ENCODE results near the gene RPTOR.

The RPTOR gene

GRCh38 chr17:80585890-80586845, 41.5 kb downstream of the RPTOR start:
- Mint-ChIP-seq H3K27ac (peak overlapping the region; percentile 19), H3K4me1 (peaks cover 50% of the 10 kb centered on the region), H3K4me3 (no peak overlapping the region), H3K36me3 (peaks cover 8% of the 10 kb centered on the region), H3K9me3 (no peaks in the 10 kb centered on the region)
- ATAC-seq (no peak), DNase-seq (ENCODE audit: low spot score in 2 of 2) (no peak)

- ATAC-seq (no peak), DNase-seq (ENCODE audit: low spot score in 2 of 2) (no peak)
- no peaks in the 10 kb centered on the region for H3K9me3 Mint-ChIP-seq
- peak overlapping the region; percentile 19 for H3K27ac Mint-ChIP-seq
- no peak overlapping the region for H3K4me3 Mint-ChIP-seq
- H3K4me1 Mint-ChIP-seq, result peaks cover 55% of the 10 kb centered on the region
- peaks cover 5% of the 10 kb centered on the region for H3K36me3 Mint-ChIP-seq
Measured at GRCh38 chr17:80586846-80587228, 42.2 kb downstream of the RPTOR start.

- H3K9me3 Mint-ChIP-seq, result no peaks in the 10 kb centered on the region
- no peaks in the 10 kb centered on the region for H3K36me3 Mint-ChIP-seq
- DNase-seq (ENCODE audit: low spot score in 2 of 2) (no peak), ATAC-seq (no peak)
- H3K4me3 Mint-ChIP-seq, result no peak overlapping the region
- no peak overlapping the region for H3K27ac Mint-ChIP-seq
- H3K4me1 Mint-ChIP-seq, result peaks cover 50% of the 10 kb centered on the region
Measured at GRCh38 chr17:80588702-80589383, 44.2 kb downstream of the RPTOR start.

- Mint-ChIP-seq H3K9me3 (no peaks in the 10 kb centered on the region), H3K4me1 (peaks cover 46% of the 10 kb centered on the region), H3K36me3 (no peaks in the 10 kb centered on the region), H3K4me3 (no peak overlapping the region), H3K27ac (peak overlapping the region; percentile 49)
- DNase-seq (ENCODE audit: low spot score in 2 of 2) (no peak), ATAC-seq (no peak)
Measured at GRCh38 chr17:80591788-80592187, 47.1 kb downstream of the RPTOR start.

DNA sequence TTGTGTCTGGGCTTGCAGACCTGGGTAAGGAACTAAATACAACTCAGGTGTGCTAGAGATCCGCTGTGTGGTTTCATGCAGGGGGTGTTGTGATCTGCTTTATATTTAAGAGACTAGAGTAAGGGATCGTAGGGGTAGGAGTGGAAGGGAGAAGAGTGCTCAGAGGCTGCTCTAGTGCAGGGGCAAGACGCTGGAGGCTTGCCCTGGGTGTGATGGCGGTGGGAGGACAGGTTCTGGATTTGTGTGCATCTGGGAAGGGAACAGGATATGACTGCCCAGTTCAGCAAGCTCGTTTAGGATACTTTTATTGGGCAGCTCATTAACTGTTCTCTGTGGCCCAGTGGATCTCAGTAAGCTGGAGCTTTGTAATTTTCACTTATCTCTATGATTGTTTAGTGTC, 47.6 kb downstream of the RPTOR start:
- Mint-ChIP-seq H3K9me3 (no peaks in the 10 kb centered on the region), H3K4me1 (peaks cover 48% of the 10 kb centered on the region), H3K4me3 (no peak overlapping the region), H3K36me3 (no peaks in the 10 kb centered on the region), H3K27ac (no peak overlapping the region)
- ATAC-seq (no peak), DNase-seq (ENCODE audit: low spot score in 2 of 2) (no peak)

GRCh38 chr17:80593181-80593580, 48.5 kb downstream of the RPTOR start:
- Mint-ChIP-seq H3K4me1 (peaks cover 57% of the 10 kb centered on the region), H3K27ac (no peak overlapping the region), H3K36me3 (no peaks in the 10 kb centered on the region), H3K4me3 (no peak overlapping the region), H3K9me3 (no peaks in the 10 kb centered on the region)
- ATAC-seq (no peak), DNase-seq (ENCODE audit: low spot score in 2 of 2) (no peak)

GRCh38 chr17:80594431-80595269, 50.0 kb downstream of the RPTOR start:
- DNase-seq (ENCODE audit: low spot score in 2 of 2) (no peak), ATAC-seq (no peak)
- Mint-ChIP-seq H3K4me3 (no peak overlapping the region), H3K27ac (peak overlapping the region; percentile 9), H3K4me1 (peaks cover 72% of the 10 kb centered on the region), H3K9me3 (no peaks in the 10 kb centered on the region), H3K36me3 (no peaks in the 10 kb centered on the region)

- no peak overlapping the region for H3K4me3 Mint-ChIP-seq
- peaks cover 5% of the 10 kb centered on the region for H3K36me3 Mint-ChIP-seq
- peaks cover 58% of the 10 kb centered on the region for H3K4me1 Mint-ChIP-seq
- DNase-seq (ENCODE audit: low spot score in 2 of 2), result no peak
- no peak overlapping the region for H3K27ac Mint-ChIP-seq
- peak; percentile 98 for ATAC-seq
- no peaks in the 10 kb centered on the region for H3K9me3 Mint-ChIP-seq
Measured at GRCh38 chr17:80596760-80597608, 52.3 kb downstream of the RPTOR start.

DNA sequence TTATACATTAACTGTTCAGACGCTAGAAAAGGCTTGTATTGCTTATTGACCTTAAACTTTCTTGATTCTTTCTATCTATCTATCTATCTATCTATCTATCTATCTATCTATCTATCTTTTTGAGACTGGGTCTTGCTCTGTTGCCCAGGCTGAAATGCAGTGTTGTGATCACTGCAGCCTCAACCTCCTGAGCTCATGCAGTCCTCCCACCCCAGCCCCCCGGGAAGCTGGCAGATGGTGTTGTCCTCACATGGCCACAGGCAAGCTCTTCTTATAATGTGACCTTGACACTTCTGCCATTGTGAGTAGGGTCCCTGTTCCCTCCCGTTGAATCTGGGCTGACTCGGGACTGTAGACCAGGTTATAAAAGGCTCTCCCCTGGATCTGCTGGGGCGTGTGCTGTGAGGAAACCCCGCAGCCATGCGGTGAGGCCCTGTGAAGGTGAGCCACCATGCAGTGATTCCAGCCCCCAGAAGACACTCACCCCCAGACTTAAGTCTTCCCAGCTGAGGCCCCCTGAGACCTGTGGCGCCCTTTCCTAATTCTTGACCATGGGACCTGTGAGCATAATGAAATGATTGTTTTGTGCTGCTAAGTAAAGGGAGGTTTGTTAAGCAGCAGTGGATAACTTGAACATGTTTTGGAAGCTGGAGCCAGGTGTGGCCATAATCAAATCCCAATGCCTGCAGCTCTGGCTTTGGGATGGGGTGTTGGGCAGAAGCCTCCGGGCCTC, 54.3 kb downstream of the RPTOR start:
- Mint-ChIP-seq H3K27ac (peak overlapping the region; percentile 79), H3K9me3 (no peaks in the 10 kb centered on the region), H3K4me1 (peaks cover 66% of the 10 kb centered on the region), H3K36me3 (peaks cover 5% of the 10 kb centered on the region), H3K4me3 (no peak overlapping the region)
- ATAC-seq (no peak), DNase-seq (ENCODE audit: low spot score in 2 of 2) (no peak)

DNA sequence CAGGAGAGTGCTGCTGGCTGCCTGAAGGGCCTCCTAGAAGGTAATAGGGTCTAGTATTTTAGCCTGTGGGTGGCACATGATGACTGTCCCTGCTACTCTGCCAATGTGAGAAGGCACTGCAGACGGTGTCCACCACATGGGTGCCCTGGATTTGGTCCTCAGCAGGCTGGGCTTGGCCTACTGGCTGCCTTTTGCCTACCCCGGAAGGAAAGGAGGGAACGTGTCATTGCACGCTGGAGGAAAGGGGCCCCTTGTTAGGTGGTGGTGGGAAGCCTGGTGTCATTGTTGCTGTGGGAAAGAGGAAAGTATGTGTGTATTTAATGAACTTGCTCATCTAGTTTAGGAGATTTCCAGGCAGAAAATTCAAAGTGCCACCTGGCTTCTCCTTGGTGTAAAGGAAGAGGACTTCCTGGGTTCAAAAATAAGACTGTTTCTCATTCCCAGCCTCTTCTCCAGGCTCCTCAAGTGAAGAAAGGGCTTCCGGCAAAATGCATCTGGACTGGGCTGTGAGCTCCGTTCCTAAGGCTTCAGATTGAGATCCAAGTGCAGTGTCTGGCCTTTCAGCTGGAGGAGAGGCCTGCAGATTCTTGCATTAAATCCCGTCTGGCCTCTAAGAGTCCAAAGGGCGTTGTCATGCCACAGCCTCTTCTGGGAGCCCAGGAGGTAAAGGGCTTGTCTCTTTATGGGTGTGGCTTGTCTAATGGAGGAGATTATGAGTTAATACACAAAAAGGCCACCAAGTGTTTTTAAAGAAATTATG, 55.1 kb downstream of the RPTOR start:
- no peaks in the 10 kb centered on the region for H3K9me3 Mint-ChIP-seq
- ATAC-seq, result peak; percentile 22
- no peak overlapping the region for H3K4me3 Mint-ChIP-seq
- peaks cover 5% of the 10 kb centered on the region for H3K36me3 Mint-ChIP-seq
- peak overlapping the region; percentile 79 for H3K27ac Mint-ChIP-seq
- H3K4me1 Mint-ChIP-seq, result peaks cover 67% of the 10 kb centered on the region
- no peak for DNase-seq (ENCODE audit: low spot score in 2 of 2)

DNA sequence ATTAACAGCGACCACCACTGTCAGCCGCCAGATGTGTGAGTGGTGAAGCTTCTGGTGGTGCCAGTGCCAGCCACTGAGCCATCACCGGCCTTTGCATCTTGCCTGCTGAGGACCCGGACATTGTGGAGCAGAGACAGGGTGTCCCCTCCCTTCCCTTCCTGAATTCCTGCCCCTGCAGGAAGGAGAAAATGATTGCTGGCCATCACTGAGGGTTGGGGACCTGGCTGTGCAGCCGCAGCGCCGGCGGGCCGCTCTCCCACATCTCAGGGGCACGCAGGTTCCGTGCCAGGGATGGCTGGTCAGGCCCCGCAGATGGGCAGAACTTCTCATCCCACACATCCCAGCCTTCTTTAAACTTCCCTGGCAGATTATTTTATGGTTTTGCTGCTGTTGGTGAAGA, 56.5 kb downstream of the RPTOR start:
- ATAC-seq, result no peak
- no peaks in the 10 kb centered on the region for H3K9me3 Mint-ChIP-seq
- peaks cover 5% of the 10 kb centered on the region for H3K36me3 Mint-ChIP-seq
- peaks cover 74% of the 10 kb centered on the region for H3K4me1 Mint-ChIP-seq
- no peak overlapping the region for H3K27ac Mint-ChIP-seq
- DNase-seq (ENCODE audit: low spot score in 2 of 2), result no peak
- no peak overlapping the region for H3K4me3 Mint-ChIP-seq

DNA sequence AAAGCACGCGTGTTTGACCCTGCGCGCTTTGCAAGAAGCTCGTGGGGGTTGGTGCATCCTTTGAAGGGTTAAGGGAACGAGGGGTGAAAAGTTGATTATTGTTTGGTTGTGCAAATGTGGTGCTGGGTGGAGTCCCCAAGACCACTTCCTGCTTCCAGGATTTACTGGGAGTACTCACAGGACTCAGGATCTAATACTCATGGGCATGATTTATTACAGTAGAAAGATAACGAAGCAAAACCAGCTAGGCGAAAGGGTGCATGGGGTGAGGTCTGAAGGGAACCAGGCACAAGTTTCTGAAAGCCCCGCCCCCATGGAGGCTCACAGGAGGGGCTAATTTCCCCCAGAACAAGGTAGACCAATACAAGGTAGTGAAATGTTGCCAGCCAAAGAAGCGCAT, 58.8 kb downstream of the RPTOR start:
- peaks cover 63% of the 10 kb centered on the region for H3K4me1 Mint-ChIP-seq
- no peaks in the 10 kb centered on the region for H3K9me3 Mint-ChIP-seq
- H3K27ac Mint-ChIP-seq, result no peak overlapping the region

DNA sequence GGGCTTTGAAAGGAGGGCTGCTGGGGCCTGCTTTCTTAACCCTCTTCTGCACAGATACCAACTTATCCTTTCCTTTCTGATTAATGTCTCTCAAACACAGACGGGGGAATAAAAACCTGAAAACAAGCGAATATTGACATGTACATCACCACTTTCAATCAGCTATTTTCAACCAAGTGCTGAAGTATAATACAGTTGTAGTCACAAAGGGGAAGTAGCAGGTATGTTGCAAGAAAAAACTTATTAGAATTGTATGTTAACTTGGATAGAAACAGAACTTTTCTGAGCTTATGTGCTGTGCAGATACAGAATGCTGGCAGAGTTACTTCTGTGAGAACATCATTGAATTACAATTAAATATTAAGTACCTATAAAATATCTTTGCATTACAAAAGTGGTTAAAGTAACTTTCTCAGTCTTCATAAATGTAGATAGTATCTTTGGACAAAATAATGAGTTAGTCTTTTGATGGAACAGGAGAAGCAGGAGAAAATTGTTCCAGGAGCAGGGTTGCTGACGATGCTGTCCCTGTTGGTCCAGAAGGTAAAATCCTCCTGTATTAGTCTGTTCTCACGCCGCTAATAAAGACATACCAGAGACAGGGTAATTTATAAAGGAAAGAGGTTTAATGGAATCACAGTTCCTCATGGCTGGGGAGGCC, 59.5 kb downstream of the RPTOR start:
- H3K27ac Mint-ChIP-seq, result peak overlapping the region; percentile 0
- H3K4me3 Mint-ChIP-seq, result no peak overlapping the region

More for the DNA sequence above, 58.8 kb downstream of the RPTOR start:
- ATAC-seq, result no peak
- no peak overlapping the region for H3K4me3 Mint-ChIP-seq
- peaks cover 5% of the 10 kb centered on the region for H3K36me3 Mint-ChIP-seq
- DNase-seq (ENCODE audit: low spot score in 2 of 2), result no peak

More for the DNA sequence above, 59.5 kb downstream of the RPTOR start:
- ATAC-seq (no peak), DNase-seq (ENCODE audit: low spot score in 2 of 2) (no peak)
- Mint-ChIP-seq H3K4me1 (peaks cover 62% of the 10 kb centered on the region), H3K9me3 (no peaks in the 10 kb centered on the region), H3K36me3 (peaks cover 5% of the 10 kb centered on the region)

All from stimulated activated effector memory CD8-positive, alpha-beta T cell treated with anti-CD3 and anti-CD28 coated beads, Interleukin-12 subunit alpha, Interleukin-12 subunit beta, amount 100 ng/mL, for 72 hours (primary cell).